GM21529 (cell line): Measurements from ENCODE around the gene LRRC72.
"Not testable (repeated sequence)": the region's sequence is repeated elsewhere in the genome, so short reads cannot be mapped to it uniquely, and the experiment has no call there.

Experiments
- ATAC-seq: cut with Tn5 transposase; IDR thresholded peaks from one replicate; pipeline ENCODE4 v1.9.1; 2021; ENCODE audit not compliant: unreplicated experiment

LRRC72 gene

DNA sequence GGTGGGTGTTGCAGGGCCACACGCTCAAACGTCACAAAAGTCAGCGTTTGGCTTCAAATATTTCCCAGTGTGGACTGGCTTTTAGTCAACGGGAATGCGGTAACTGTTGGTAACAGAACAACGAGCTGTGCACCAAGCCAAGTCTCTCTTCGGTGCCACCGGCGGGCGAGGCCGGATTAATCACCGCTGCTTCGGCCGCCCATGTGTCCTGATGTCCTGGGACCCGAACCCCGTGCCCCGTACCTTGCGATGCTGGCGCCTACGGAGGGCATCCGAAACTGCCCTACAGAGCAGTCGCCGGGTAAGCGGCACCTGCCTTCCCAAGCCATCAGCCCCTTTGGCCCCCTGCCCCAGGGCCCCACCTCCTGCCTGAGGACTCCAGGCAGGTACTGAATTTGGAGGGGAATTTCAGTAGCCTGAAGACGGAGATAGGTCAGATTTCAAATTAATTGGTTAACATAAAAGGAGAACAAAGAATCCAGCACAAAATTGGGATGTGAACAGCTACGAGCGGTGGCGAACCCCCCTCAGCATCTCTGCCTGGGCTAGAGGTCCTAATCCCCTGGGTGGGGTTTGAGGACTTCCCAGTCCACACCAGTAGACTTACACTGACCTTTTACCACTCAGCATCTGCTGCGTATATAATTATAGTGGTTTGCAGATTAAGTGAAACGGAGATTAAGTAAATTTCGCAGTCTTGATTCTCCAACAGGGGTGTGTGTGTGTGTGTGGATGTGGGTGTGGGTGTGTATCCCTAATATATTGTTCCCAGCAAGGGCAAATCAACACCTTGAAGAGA is at the start of gene LRRC72:
Gene LRRC72, plus strand, starts transcription at position 84 of the 799 bp plus-strand sequence. Its CDS starts 128 bp downstream, at position 212.
- ATAC-seq = no peak

DNA sequence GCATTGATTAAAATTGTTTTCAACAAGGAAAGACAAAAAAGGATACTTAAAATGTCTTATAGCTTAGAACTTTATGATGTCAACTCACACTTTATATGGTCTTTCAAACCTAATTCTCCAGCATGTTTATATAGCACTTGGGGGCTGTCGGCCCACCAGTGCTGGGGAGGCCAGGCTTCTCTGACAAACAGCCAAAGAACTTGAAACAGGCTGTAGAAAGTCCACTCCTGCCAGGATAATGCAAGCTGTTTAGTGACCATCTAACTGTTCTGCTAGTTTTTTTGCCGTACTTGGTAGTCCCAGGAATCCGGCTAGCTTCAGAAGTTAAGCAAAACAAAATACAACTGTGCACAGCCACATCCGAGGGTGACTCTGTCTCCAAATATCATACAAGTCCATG is 47.5 kb upstream of the LRRC72 start:
- no peak for ATAC-seq

DNA sequence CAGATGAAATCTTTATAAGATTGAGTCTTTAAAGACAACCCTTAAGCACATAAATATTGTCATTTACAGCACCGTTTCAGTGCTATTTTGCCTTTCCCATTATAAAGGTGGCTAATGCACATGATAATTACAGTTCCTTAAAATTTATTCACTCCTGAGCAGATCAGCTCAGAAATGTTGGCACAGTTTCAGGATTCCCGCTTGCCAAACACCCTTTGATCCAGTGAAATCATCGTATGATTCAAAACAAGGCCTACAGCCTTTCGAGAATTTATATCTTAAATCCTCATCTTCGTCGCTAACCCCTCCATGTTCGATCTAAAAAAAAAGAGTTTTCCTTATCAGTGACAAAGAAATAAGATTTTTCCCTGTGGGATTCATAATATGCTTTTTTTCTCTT is 47.0 kb upstream of the LRRC72 start:
- ATAC-seq = no peak

DNA sequence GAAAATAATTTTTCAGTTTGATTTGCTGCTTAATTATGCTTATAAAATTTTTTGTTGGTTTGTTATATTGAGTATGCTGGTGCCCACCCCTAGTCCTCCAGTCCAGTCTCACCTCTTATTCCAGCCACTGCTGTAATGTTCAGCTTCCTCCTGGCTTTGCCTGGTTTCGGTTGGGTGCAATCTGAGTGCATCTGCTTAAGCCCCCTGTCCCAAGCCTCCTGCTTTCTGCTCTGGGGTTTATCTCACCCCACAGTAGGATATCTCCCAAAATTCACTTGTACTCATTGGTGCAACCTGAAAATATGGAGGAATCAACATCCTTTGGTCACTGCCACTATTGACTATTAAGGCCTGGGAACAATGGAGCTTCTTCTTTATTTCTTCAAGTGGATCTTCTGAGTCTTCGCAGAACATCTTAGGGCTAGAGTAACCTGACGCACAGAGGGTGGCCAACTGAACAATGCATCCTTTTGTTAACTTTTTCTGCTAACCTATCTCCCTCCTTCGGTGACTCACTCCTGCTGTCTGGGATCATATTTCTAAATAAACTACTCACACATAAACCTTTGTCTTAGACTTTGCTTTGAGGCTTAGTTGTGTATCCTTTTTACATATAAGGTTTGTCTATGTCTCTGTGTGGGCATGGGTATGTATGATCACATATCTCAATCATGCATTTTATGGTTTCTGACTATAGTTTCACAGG is 42.0 kb upstream of the LRRC72 start:
- ATAC-seq = no peak

DNA sequence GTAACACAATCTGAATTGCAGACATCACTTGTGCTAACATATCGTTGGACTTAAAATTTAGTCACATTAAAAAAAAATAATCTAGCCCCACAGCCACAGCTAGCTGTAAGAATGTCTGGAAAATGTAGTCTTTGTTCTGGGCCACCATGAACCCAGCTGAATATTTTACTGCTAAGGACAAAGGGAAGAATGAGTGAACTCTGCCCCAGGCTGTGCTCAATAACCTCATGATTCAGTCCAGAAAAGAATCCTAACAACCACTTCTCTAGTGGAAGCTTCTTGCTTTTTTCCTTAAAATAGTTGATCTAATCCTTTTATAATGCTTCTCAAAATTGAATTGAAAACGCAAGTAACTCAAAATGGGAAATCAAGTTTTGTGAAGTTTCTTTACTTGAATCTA is 35.5 kb upstream of the LRRC72 start:
- no peak for ATAC-seq

DNA sequence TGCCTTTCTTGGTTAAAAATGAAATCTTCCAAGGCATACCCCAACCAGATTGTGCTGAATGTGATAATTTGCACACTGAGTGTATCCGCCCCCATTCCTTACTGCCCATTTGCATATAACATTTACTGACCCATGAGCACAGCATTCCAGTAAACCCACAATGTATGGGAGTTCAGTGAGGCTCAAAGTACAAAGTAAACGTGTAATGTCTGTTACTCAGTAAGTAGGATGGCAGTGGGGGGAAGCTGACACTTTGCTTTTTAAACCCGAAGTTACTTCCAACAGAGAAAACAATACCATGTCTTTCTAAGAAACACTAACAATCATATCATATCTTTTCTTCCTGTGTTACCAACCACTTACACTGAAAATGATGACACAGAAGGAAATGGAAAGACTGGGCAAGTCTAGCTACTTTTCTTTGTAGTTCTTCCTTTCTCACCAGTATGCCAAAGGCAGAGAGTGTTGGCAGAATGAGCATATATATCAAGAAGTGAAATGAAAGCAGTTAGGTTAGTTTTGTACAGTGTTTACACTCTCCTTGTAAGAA is 34.0 kb upstream of the LRRC72 start:
- ATAC-seq = no peak

DNA sequence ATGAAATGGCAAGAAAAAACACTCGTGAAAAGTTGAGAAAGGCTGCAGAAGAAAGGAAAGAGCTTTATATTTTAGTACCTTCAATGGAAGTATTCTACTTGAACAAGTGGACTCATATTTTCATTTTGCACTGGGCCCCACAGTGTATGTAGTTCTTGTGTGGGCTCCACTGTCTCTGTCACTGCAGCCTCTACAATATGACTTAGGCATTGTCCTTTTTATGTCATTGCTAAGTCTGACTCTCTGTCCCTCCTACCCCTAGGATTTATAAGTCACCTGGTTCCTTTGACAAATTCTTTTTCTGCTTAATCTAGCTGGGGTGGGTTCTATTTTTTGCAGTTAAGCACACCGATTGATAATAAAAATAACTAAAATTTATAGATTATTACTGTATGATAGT is 33.4 kb upstream of the LRRC72 start:
- ATAC-seq = no peak

DNA sequence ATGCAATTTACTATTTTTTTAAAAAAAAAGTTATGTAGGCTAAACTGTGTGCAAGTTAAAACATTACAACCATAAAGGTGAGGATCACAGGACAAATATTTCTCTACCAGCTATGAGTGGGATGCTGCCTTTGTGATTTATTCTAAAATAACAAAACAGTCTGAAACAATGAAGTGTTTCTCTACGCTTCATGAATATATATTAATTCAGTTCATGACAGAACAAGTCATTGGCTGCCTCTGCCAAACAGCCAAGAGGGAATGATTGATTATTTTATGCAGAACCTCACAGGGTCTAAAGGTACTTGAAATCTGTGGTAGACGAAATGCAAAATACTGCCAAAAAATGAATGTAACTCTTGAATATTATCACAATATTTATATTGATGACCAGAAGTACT is 32.1 kb upstream of the LRRC72 start:
- ATAC-seq = no peak

DNA sequence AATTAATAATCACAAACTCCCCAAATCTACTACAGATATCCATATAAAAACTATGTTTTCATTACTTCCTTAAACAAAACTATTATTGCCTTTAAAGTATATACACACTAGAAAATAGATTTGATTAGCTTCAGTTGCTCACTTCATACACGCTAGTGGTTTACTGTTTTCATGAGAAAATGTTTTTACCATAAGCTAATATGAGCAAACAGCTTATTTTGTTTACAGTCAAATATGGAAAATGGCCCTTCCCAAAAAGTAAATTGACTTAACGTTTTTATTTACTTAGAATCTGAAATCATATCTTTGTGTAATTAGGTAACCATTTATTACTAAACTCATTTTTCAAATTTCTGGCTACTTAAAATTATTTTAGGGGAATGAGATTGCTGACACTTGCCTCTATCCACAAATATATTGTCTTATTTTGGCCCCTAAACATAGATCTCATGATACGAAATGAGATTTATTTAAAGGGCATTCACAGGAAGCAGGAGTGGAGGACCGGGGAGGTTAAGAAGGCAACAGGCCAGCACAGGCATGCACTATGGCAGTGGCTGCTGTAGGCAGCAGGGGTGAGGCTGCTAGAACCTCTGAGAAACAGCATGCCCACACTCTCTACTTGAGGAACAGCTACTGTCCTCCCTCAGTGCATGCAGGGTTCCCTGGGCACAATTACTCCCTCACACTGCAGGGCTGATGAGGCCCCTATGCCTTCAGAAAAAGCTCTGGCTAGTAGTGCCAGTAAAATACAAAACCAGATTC is 31.5 kb upstream of the LRRC72 start:
- ATAC-seq = no peak

DNA sequence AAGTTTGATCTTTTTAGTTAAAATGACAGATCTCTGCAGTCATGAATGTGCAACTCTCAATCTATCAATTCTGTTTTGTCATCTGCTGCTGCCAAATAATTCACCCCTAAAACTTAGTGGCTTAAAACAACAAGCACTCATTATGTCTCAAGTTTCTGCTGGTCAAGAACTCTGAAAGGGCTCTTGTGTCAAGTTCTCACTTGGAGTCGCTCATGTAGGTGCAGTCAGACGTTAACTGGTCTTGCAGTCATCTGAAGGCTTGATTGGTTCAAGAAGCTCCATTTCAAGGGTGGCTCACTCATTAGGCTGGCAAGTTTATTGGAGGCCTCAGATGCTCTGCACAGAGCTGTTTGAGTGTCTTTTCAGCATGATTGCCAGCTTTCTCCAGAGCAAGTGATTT is 28.5 kb upstream of the LRRC72 start:
- no peak for ATAC-seq

DNA sequence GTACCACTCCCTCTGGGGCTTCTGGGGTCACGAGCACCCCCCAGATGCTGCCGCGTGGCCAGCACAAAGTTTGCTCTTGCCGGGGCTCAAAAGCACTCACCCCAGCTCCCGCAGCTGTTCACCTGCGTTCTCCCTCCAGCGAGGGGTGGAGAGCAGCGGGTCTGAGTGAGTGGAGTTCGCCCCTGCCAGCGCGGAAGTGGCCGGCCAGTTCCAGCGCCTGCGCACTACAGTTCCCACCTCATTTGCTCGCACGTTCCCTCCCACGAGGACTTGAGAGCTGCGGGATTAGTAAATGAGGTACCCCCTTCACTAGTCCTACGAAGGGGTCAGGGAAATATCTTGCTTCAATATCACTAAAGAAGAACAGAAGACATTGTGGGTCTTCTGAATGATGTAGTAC is 24.3 kb upstream of the LRRC72 start:
- no peak for ATAC-seq

DNA sequence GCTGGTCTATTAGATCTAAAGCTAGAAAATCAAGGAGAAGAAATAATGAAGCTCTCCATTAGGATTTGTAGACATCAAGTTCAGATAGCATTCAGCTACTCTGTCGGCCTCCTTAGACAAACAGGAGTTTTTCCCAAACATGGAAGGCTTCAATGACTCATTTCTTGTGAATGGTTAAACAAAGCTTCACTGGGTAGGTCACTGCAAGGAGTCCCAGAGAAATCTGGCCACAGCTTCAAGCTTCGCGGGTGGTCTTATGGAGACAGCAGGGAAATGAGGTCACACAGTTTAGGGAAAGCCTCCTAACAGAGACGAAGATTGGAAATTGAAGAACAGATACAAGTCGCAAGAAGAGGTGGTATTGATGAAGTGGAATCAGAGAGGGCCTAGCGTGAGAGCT is 22.6 kb upstream of the LRRC72 start:
- no peak for ATAC-seq

DNA sequence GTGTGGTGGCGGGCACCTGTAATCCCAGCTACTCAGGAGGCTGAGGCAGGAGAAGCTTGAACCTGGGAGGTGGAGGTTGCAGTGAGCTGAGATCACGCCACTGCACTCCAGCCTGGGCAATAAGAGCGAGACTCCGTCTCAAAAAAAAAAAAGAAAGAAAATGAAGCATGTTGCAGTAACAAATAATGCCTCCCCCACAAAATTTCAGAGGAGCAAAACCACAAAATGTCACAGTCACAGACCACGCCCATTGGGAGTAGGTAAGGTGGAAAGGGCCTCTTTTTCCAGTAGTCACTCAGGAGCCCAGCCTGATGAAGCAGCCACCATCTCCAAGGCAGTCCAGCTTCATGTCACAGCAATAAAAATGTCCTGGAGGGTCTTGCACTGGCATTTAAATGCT is 20.2 kb upstream of the LRRC72 start:
- ATAC-seq = not testable (repeated sequence)

DNA sequence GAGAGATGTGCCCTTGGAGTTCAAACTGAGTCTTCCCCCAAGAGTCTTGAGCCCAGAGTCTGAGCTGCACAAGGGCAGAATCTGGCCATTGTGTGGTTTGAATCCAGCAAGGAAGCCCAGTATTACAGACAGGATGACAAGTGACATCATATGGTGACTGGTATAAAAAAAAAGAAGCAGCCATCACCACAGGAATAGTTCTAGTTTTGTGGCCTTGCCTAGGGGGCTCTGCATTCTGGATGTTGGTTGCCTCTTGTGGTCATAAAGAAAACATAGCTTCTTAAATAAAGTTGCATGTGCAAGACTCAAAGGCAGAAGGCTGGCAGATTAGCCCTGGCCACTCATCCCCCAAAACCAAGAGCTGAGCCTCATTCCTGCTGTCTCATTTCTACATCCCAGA is 16.8 kb upstream of the LRRC72 start:
- no peak for ATAC-seq

DNA sequence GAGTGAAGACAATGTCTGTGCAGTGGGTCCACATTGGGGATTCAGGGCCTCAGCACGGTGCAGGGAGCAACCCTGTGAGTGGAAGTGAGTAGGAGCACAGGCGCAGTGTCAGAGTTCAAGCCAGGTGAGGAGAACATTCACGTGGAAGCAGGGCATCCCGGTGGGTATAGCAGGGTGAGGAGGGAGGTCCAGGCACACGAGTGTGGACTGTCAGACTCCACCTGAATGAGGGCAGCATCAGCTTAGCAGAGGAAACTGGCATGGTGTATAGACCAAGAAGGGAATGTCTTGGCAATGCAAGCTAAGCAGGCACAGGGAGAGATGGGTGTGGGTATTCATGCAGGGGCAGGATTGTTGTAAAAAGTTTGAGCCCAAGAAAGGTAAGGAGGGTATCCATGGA is 15.3 kb upstream of the LRRC72 start:
- no peak for ATAC-seq

DNA sequence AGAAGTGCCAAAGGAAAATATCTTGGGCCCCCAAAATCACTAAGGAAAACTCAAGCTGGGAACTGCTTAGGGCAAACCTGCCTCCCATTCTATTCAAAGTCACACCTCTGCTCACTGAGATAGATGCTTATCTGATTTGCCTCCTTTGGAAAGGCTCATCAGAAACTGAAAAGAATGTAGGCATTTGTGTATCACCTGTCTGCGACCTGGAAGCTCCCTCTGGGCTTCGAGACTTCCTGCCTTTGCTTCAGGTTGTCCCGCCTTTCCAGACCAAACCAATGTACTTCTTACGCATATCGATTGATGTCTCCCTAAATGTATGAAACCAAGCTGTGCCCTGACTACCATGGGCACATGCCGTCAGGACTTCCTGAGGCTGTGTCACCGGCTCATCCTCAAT is 14.5 kb upstream of the LRRC72 start:
- ATAC-seq = no peak

DNA sequence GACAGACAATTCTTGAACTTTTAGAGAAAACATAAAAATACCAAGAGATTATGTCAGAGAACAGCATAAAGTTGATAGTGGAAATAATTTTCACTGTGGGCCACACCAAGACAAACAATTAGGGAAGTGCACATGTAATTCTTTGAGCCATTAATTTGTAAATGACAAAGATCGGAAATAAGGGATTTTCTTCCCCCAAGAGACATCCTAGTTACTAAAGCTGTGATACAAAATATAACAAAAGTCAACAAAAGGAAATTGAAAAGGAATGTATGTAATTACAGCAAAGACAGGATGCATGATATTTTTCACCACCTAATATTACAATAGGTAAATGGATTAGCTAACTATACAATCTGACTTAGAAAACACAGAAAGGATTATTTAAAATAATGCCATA is 12.4 kb upstream of the LRRC72 start:
- ATAC-seq = no peak

DNA sequence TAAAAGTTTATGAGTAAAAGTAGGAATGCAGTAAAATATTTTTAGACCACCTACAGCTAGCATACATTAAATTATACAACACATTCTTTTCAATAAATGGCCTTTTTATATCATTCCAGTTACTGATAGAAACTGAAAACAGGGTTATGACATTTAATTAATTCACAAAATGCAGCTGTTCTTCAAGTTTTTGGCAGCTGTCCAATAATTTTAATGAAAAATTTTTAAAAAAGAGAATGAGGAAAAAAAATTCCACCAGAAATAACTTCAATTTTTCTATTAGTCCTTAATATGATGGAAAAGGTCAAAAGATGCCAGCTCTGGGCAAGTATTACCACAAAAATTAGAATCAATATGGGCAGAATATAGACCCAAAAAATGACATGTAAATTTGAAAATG is 11.9 kb upstream of the LRRC72 start:
- no peak for ATAC-seq

DNA sequence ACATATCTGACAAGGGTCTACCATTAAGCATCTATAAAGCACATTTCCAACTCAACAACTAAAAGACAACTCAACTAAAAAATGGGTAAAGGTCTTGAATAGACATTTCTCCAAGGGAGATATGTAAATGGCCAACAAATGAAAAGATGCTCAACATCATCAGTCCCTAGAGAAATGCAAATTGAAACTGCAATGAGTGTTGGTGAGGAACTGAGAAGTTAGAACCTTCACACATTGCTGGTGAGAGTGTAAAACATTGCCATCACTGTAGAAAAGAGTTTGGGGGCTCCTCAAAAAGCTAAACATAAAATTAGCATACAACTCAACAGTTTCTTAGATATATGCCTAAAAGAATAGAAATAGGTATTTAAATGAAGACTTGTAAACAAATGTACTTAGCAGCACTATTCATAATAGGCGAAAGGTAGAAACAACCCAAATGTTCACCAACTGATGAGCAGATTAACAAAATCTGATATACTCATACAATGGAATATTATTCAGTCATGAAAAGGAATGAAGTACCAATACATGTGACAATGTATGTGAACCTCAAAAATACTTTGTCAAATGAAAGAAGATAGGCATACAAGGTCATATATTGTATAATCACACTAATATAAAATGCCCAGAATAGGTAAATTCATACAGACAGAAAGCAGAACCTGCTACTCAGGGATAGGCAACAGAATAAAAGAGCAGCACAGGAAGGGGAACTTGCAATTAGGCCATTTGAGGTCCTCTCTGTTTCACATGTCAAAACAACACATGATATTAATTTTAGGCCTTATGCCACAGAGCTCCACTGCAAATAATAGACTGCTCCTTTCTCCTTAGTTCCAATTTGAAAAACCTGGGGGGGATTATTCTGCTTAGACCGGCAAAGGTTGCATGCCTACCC is 10.6 kb upstream of the LRRC72 start:
- no peak for ATAC-seq

DNA sequence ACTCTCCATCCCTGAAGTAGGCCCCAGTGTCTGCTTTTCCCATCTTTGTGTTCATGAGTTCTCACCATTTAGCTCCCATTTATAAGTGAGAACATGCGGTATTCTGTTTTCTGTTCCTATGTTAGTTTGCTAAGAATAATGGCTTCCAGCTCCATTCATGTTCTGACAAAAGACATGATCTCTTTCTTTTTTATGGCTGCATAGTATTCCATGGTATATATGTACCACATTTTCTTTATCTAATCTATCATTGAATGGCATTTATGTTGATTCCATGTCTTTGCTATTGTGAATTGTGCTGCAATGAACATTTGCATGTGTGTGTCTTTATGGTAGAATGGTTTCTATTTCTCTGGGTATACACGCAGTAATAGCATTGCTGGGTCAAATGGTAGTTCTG is 6.6 kb upstream of the LRRC72 start:
- ATAC-seq = not testable (repeated sequence)

DNA sequence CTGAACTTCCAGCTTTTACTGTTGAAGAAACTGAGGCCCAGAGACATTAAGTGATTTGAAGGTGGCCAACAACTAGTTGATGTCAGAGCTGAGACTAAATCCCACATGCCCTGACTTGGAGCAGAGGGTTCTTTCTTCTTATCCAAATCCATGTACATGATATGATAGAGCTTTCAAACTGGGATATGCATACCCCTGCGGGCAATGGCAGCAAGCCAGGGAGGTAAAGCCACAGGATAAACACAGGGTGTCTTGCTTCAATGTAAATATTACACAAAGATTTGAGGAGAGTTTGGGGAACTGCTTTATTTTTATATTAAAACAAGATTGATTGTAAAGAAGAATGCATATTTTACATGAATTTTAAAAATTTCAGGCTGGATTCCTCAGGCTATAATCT is 2.3 kb upstream of the LRRC72 start:
- ATAC-seq = no peak
